Glutamatergic neuron (in vitro differentiated cells): ENCODE data around the gene ARFRP1. TPM values are rescaled to one million over a fixed set of nuclear protein-coding genes. Genes with fewer than 3 reads are reported as not detected.

Experiments used
- DNase-seq: peaks from one replicate; pipeline ENCODE4 v3.0.0; 2022
- H3K27ac Mint-ChIP-seq: one replicate; pipeline ENCODE4 v1.8.0; 2020; ENCODE audit warnings: mild to moderate bottlenecking, mixed read lengths, inconsistent platforms; ENCODE audit not compliant: unreplicated experiment
- H3K27me3 Mint-ChIP-seq: one replicate; pipeline ENCODE4 v1.8.0; 2020; ENCODE audit warnings: mild to moderate bottlenecking, moderate library complexity, mixed read lengths, inconsistent platforms; ENCODE audit not compliant: unreplicated experiment
- H3K36me3 Mint-ChIP-seq: one replicate; pipeline ENCODE4 v1.8.0; 2020; ENCODE audit warnings: mild to moderate bottlenecking, mixed read lengths, inconsistent platforms; ENCODE audit not compliant: unreplicated experiment
- H3K4me1 Mint-ChIP-seq: one replicate; pipeline ENCODE4 v1.8.0; 2020; ENCODE audit warnings: mild to moderate bottlenecking, low read depth, mixed read lengths, inconsistent platforms; ENCODE audit not compliant: unreplicated experiment
- H3K4me3 Mint-ChIP-seq: one replicate; pipeline ENCODE4 v1.8.0; 2020; ENCODE audit warnings: mild to moderate bottlenecking, mixed read lengths, inconsistent platforms; ENCODE audit not compliant: unreplicated experiment
- H3K9me3 Mint-ChIP-seq: one replicate; pipeline ENCODE4 v1.8.0; 2020; ENCODE audit warnings: mild to moderate bottlenecking, moderate library complexity, mixed read lengths, inconsistent platforms; ENCODE audit not compliant: unreplicated experiment
- CTCF ChIP-seq: fragments of 200-600 bp; sonication (generic); IDR thresholded peaks from one replicate; pipeline ENCODE4 v1.5.0; 2021; ENCODE audit not compliant: partially characterized antibody, unreplicated experiment
- total RNA-seq: library from RNA; stranded (reverse); fragmentation: NEBNext Ultra II Directional; extraction: Animal tissue kit (Norgen Biotek cat#: 25700); gene quantifications from one replicate; pipeline ENCODE4 v1.2.1, GENCODE V29; 2021; ENCODE audit not compliant: unreplicated experiment

Gene ARFRP1
- total RNA-seq, 1 donor from 2014 or later: 51.9 TPM

- Mint-ChIP-seq H3K36me3 (no peaks in the 10 kb centered on the region), H3K4me3 (no peak overlapping the region), H3K27ac (no peak overlapping the region), H3K27me3 (peaks cover 12% of the 10 kb centered on the region), H3K4me1 (no peaks in the 10 kb centered on the region), H3K9me3 (peaks cover 3% of the 10 kb centered on the region)
- no peak for DNase-seq
- no peak for TF ChIP-seq CTCF
Measured at GRCh38 chr20:63693083-63693732, 14.6 kb downstream of the ARFRP1 start.

- TF ChIP-seq CTCF: no peak
- Mint-ChIP-seq H3K27me3 (peaks cover 9% of the 10 kb centered on the region), H3K36me3 (no peaks in the 10 kb centered on the region), H3K27ac (no peak overlapping the region), H3K4me1 (no peaks in the 10 kb centered on the region), H3K4me3 (no peak overlapping the region), H3K9me3 (peaks cover 3% of the 10 kb centered on the region)
- DNase-seq: no peak
Measured at GRCh38 chr20:63692436-63693082, 15.2 kb downstream of the ARFRP1 start.

GRCh38 chr20:63691711-63692435 lies 15.9 kb downstream of the ARFRP1 start:
- H3K9me3 Mint-ChIP-seq: peaks cover 3% of the 10 kb centered on the region
- TF ChIP-seq CTCF: no peak
- no peak overlapping the region for H3K4me3 Mint-ChIP-seq
- H3K4me1 Mint-ChIP-seq: no peaks in the 10 kb centered on the region
- no peak overlapping the region for H3K27ac Mint-ChIP-seq
- peak; percentile 7 for DNase-seq
- H3K27me3 Mint-ChIP-seq: peaks cover 7% of the 10 kb centered on the region
- H3K36me3 Mint-ChIP-seq: no peaks in the 10 kb centered on the region

- no peak overlapping the region for H3K27ac Mint-ChIP-seq
Measured at GRCh38 chr20:63690898-63691710, 16.7 kb downstream of the ARFRP1 start.

More at GRCh38 chr20:63690898-63691710, 16.7 kb downstream of the ARFRP1 start:
- no peak overlapping the region for H3K4me3 Mint-ChIP-seq
- peaks cover 7% of the 10 kb centered on the region for H3K27me3 Mint-ChIP-seq
- no peaks in the 10 kb centered on the region for H3K36me3 Mint-ChIP-seq
- peak; percentile 26 for DNase-seq
- no peaks in the 10 kb centered on the region for H3K4me1 Mint-ChIP-seq
- H3K9me3 Mint-ChIP-seq: peaks cover 3% of the 10 kb centered on the region
- no peak for TF ChIP-seq CTCF
